Right ventricle myocardium superior (tissue), 1 donor: ENCODE data around the gene DLGAP4. TPM values are rescaled to one million over a fixed set of nuclear protein-coding genes. Genes with fewer than 3 reads are reported as not detected.

Experiments
- ATAC-seq: fragments of 200-7000 bp; cut with Tn5 transposase; one replicate; pipeline ENCODE4 v1.9.1; 2020; ENCODE audit warnings: mild to moderate bottlenecking; ENCODE audit not compliant: poor library complexity
- DNase-seq: peaks from one replicate; pipeline ENCODE4 v3.0.0-alpha.2; 2020
- intact Hi-C: fragments of 100-400 bp; cut with DNase I; formaldehyde crosslinking; loops from one replicate; pipeline ENCODE4 v1.11.2; 2022
- long read RNA-seq: library from polyadenylated mRNA; unstranded; transcript quantifications from one replicate; pipeline ENCODE4 v2.0.0, GENCODE V29; 2021
- total RNA-seq: library from RNA; stranded (reverse); fragmentation: NEBNext Ultra II Directional; extraction: Animal tissue kit (Norgen Biotek cat#: 25700); gene quantifications from one replicate; pipeline ENCODE4 v1.2.1, GENCODE V29; 2021
- donor health status: DM: no; HTN: yes; CAD: no; lungs with severe emphysema.

The DLGAP4 gene, protein sequence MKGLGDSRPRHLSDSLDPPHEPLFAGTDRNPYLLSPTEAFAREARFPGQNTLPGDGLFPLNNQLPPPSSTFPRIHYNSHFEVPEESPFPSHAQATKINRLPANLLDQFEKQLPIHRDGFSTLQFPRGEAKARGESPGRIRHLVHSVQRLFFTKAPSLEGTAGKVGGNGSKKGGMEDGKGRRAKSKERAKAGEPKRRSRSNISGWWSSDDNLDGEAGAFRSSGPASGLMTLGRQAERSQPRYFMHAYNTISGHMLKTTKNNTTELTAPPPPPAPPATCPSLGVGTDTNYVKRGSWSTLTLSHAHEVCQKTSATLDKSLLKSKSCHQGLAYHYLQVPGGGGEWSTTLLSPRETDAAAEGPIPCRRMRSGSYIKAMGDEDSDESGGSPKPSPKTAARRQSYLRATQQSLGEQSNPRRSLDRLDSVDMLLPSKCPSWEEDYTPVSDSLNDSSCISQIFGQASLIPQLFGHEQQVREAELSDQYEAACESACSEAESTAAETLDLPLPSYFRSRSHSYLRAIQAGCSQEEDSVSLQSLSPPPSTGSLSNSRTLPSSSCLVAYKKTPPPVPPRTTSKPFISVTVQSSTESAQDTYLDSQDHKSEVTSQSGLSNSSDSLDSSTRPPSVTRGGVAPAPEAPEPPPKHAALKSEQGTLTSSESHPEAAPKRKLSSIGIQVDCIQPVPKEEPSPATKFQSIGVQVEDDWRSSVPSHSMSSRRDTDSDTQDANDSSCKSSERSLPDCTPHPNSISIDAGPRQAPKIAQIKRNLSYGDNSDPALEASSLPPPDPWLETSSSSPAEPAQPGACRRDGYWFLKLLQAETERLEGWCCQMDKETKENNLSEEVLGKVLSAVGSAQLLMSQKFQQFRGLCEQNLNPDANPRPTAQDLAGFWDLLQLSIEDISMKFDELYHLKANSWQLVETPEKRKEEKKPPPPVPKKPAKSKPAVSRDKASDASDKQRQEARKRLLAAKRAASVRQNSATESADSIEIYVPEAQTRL
- total RNA-seq = 40.9 TPM
- long read RNA-seq, transcript DLGAP4-202 (7 exons, 2,392 nt) = major isoform, 8 of 41 reads
- long read RNA-seq, transcript DLGAP4-206 (7 exons, 3,110 nt) = major isoform, 8 of 41 reads
- long read RNA-seq, partial matches to known transcripts = 9 of 41 reads
- long read RNA-seq, other reads (novel, unspliced or antisense) = 14 of 41 reads

DNA sequence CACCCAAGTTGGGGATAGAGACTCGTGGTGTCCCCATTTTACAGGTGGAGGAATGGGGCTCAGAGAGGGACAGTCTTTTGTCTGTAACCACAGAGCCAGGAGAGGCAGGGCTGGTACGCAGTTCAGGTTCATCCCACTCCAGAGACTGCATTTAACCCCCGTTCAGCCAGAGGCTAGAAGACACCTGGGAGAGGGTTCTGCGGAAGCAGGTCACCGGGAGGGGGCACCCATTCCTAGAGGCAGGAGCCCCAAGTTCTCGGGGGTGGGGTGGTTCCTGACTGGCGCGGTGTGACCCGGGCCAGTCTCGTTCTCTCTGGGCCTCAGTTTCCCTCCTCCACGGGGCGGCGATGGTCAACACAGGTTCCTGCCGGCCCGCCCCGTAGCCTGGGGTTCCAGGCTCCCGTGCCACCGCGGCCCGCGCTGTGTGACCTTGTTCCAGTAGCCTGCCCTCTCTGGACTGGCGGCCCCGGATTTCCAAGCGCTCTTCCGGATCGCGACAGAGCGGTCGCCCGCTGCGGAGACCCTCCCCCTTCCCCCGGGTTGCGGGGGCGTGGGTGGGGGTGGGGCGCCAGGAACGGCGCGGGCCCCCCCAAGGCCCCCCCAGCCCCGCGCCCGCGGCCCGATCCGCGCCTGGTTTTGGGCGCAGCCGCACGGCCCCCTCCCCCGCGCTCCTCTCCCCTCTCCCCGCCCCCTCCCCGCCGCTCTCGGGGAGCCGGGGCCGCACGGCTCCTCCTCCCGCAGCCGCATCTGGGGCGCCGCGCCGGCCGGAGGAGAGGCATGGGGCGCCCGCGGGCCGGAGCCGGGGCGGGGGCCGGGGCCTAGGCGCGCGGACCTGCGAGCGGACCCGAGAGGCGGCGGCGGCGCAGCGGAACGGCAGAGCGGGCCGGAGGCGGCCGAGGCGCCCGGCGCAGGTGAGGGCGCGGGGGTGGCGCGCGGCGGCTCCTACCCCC, at the start of gene DLGAP4:
Gene DLGAP4, plus strand, starts transcription at position 738 of the 950 bp plus-strand sequence. CDS start 125,379 bp downstream, outside the sequence.
- ATAC-seq = no peak
- intact Hi-C loops = no loop called here
- DNase-seq = no peak

DNA sequence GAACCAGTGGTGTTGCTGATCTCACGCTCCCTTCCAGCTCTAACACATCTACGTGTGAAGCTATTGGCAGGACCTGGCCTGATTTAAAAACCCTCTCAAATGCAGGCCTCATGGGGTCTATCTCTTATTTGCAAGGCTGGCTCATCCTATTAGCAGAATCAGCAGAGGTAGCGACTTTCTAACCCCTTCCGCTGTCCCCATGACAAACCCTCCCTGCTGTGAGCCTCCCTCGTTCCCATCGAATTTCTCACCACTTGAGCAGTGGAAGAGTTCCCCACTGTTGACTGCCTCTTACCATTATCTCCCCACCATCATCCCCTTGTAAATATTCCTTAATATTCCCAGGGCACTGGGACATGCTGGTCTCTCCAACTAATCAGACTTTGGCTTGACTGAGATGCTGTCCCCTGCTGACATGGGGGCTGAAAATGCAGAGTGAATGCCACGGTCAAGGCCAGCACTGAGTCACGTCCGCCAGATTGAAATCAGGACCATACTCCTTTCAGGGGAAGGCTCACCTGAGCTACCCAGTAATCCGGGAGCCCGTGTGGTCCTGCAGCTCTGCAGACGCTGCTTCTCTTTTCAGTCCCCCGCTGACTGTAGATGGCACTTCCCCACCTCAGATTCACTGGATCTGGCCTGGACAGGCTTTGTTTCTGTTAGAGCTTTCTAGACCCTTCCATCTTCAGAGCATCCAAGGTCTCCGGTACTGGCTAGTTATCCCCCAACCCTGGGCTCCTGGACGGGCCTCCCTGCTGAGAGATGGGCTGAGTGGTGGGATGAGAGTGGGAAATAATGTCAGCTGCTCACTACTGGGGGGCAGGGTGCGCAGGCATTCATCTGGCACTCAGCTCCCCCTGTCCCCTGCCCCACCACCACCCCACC, 46.7 kb upstream of the DLGAP4 start:
- no peak for DNase-seq
- intact Hi-C loops = no loop called here

DNA sequence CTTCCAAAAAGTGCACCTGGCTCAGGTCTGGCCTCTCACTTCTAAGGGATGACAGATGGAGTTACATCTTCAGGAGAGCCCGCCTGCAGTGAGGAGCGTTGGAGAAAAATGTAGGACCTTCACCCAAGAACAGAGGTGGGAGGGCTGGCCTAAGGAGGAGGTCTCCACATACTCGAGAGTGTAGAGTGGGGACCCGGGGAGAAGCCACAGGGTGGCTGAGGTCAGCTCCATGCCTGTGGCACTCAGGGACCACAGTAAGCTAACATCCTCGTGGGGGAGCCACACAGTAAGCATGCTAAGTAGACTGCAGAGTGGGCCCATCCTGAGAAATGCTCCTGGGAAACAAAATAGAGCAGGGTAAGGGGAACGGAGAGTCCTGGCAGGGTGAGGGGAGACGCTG, 45.8 kb upstream of the DLGAP4 start:
- ATAC-seq (no peak), DNase-seq (no peak)
- intact Hi-C loops = no loop called here

More for the DNA sequence above, 46.7 kb upstream of the DLGAP4 start:
- ATAC-seq = no peak

DNA sequence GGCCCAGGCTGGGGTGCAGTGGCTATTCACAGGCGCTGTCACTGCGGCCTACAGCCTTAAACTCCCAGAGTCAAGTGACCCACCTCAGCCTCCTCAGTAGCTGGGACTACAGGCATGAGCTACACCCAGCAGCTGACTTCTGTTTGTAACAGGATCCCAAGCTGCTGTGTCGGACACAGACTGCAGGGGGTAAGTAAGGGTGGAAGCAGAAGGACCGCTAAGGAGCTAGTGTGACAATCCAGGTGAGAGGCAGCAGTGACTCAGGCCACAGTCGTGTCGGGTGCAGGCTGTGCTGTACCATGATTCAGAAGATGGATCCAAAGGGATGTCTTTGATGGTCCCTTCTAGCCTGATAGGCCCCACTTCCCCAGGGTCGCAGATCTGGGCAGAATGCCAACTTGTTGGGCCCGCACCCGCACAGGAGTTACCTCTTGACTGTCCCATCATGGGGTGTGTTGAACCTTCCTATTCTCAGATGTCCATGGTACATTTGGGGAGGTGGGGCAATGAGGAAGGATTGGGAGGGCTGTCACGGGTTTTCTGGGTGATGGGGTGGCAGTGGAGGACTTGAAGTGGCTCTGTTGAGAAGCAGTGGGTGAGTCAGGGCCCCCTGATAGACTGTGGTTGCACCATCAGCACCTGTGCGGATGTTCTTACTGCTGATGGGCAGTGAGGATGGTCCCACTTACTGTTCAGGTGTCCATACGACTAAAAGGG, 44.6 kb upstream of the DLGAP4 start:
- no peak for ATAC-seq
- DNase-seq = no peak
- intact Hi-C loops = no loop called here

DNA sequence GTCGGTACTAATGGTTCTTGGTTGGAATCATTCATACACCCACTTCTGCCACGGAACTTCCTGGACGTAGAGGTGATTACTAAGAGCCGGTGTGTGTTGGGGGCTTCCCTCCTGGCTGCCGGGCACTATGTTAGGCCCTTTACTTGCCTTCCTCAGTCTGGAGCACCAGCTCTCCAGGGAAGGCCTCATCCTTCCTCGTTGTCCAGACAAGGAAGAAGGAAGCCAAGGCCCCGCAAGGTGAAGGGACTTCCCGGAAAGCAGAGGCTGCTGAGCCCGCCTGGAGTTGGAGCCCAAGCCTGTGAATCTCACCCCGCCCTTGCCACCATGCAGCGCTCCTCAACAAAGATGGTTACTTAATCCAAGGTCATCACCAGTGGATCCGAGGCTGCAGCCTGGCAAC, 43.7 kb upstream of the DLGAP4 start:
- DNase-seq = no peak
- intact Hi-C loops = no loop called here
- no peak for ATAC-seq

DNA sequence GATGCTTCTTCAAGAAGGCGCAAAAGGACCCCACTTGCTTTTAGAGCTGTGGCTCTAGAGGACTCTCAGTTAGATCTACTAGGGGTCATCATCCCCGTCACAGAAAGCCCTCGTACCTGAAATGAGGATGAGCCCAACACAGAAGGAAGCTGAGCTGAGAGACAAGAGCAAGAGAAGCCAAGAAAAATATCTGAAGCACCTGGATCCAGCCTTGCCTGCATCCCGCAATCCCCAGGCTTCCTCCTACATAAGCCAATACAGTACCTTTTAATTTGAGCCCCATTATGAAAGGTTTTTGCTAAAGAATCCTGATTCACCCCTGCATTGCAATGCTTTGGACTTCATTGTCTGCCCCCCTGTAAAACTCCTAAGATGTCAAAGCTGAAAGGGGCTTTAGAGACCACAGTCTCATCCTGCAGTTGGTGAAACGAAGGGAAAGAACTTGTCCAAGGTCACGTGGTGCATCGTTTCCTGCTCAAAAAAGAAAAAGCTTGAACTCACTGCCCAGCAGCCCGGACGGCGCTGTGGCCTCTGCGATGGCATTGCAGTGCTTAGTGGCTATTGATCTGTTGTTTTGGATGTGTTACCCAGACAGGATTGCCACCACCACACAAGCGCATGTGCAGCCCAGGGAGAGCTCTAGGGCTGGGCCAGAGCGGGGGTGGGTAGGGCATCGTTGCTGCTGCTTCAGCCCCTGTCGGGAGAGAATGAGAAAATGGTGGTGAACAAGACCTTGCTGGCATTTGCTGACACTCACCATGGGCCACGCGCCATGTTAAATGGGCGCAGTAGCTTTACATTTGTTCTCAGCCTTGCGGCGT, 41.5 kb upstream of the DLGAP4 start:
- no peak for ATAC-seq
- DNase-seq = no peak
- intact Hi-C loops = no loop called here

DNA sequence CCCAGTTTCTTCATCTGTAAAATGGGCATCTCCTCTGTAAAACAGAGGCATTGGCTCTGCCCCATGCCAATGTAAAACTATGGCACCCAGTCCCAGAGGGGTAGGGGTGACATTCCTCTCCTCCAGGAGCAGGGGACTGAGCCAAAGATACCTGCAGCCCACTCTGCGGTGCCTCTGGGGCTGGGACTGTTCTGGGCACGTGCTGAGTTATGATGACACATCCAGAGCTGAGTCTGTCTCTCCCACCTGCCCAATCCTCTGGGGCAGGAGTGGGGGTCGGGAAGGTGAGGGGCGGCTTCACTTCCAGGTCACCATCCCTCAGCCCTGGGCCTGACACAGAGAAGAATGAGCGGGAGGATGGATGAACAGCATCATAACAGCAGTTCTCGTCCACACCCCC, 40.0 kb upstream of the DLGAP4 start:
- intact Hi-C loops = no loop called here
- no peak for ATAC-seq
- DNase-seq = no peak

DNA sequence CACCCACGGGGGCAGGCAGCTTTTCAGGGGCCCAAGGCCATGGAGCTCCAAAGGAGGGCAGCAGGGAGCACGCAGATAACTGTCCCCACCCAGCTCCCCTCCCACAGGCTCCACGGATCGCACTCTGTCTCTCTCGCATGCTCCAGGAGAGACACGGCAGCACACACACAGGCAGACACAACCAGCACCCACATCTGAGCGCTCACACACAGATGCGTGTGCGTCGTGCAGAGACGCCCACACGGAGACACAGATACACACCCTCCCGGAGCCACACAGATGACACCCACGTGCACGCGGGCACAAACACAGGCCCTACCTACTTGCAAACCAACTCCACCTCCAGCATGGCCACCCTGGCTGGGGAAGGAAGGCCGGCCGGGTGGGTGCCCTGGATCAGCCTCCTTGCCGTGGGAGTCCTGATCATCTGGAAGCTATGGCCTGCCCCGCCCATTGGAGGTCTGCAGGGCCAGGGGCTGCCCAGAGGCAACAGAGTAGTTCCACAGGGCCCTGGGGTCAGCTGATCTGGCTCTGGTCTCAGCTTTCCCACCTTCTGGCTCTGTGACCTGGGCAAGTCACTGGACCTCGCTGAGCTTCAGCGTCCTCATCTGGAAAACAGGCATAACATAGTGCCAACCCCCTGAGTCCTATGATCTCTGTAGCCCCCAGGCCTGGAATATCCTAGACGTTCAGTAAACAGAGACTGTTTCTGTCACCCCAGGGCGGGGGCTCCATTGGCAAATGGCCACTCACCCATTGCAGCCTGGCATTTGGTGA, 38.3 kb upstream of the DLGAP4 start:
- no peak for ATAC-seq
- intact Hi-C loops = no loop called here
- DNase-seq = no peak

DNA sequence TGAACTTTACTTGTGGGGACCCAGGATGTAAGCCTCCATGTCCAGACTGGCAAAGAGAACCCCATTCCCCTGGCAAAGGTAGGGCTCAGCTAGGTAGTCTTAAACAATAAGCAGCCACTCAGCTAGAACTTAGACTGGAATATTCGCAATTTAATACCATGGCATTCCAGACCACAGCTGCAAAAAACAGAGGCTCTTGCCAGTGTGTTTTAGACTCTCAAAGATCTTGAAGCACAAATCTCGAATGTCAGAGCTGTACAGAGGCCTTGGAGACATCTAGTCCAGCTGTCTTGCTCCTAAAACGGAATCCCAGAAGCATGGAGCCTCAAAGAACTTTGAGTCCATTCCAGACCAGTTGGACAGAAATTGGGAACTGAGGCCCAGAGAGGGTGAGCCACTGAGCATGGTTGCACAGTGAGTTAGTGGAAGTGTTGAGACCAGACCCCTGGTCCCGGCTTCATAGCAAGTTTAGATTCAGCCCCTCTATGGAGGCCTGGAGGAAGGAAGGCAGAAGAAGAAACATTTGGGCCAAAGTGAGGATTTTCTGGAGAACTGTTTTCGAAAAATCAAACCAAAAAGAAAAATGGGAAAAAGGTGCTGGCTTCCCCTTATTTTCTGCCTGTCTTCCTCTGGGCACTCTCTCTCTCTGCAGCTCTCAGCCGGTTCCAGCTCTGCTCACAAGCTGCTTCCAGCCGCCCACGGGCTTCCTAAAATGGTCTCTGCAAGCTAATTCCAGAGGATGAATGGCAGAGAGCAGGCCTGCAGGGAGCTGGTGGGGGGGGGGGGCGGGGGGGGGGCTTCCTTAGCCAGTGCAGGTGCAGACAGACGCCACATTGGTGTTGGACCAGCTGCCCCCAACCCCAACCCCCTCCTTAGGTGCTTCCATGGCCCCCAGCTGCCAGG, 37.4 kb upstream of the DLGAP4 start:
- DNase-seq (no peak), ATAC-seq (no peak)
- intact Hi-C loops = no loop called here

DNA sequence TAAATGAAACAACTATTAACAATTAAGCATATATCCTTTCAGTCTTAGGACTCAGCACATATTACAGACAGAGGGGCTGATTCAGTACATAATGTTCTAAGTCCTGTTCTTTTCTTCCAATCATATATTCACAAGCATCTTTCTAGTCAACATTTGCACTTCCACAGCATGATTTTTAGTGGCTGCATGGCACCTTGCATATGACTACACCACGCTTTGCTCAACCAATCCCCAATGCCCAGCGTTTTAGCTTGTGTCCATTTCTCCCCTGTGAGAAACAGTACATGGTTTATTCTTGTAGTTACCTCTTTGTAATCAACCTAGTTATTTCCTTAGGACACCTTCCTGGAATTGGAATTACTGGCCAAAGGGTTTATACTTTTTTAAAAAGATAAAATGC, 36.6 kb upstream of the DLGAP4 start:
- intact Hi-C loops = no loop called here
- DNase-seq (no peak), ATAC-seq (no peak)

DNA sequence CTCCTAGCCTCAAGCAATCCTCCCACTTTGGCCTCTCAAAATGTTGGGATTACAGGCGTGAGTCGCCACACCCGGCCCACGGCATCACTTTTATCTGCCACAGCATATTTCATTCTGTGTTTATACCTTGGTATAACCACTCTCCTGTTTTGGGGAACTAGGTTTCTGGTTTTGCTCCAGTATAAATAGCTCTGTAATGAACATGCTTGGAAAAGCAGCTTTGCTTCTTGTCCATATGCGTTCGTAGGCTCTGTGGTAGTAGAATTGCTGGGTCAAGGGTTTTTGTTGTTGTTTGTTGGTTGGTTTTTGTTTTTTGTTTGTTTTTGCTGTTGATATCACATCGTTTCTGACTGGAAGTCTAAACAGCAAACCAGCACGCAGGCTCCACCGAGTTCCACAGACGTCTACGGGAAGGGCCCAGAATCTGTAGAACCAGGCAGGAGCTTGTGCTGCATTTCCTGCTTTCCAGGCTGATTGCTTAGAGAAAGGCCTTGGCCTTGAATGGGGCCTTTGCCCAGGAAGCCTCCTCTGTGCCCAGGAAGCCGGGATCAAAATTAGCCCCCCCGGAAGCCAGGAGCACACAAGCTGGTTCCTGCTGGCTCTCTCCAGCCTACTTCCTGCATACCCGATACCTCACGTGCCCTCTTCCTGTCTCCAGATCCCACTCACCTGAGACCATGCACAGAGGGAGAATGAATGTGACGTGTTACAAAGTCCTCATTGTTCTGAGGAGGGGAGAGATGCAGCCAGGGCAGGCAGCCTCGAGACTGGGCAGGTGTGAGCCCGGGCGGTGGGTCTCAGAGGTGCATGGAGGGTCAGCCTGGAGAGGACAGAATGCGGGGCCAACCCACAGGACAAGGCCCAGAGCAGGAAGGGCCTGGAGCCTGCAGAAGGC, 35.1 kb upstream of the DLGAP4 start:
- DNase-seq (no peak), ATAC-seq (no peak)
- intact Hi-C loops = no loop called here

DNA sequence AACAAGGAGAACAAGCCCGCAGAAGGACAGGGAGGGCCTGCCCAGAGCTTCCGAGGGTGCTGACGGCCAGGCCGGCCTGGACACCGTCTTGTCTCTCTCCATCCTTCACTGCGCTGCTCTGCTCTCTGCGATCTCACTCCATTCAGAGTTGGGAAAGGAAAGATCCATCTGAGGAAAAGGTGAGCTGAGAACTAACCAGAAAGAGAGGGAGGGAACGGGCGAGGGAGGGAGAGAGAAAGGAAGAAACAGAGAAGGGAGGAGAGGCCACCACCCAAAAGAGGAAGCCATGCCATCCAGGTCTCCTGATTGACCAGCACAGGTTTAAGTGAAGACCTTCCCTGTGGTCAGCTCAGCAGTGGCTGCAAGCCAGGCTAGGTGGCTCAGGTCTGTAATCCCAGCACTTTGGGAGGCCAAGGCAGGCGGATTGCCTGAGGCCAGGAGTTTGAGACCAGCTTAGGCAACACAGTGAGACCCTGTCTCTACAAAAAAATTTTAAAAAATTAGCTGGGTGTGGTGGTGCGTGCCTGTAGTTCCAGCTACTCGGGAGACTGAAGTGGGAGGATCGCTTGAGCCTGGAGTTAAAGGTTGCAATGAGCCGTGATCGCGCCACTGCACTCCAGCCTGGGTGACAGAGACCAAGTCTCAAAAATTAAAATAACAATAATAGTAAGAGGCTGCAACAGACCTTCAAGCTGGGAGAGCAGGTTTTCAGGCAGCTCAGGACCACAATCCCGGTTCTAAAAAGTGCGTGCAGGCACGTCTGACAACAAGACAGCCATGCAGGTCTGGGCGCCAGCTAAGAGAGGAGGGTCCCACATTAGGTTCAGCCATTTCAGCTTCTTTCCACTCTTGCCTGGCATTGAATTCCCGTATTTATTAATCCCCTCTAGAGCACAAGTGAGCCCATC, 34.2 kb upstream of the DLGAP4 start:
- no peak for DNase-seq
- ATAC-seq = no peak
- intact Hi-C loops = no loop called here
